Astrocyte (in vitro differentiated cells and primary cell): ENCODE results near the gene ACTG2.
"Not testable (repeated sequence)": the region's sequence is repeated elsewhere in the genome, so short reads cannot be mapped to it uniquely, and the experiment has no call there.

Source experiments
- CTCF ChIP-seq: IDR thresholded peaks from 2 replicates; pipeline ENCODE4 v1.5.1; 2011; ENCODE audit warnings: low read depth, mild to moderate bottlenecking, inconsistent platforms, low read length, moderate library complexity; ENCODE audit not compliant: insufficient read depth
- EZH2 ChIP-seq: IDR thresholded peaks from 2 replicates; pipeline ENCODE4 v1.6.1; 2012; ENCODE audit warnings: mild to moderate bottlenecking, low read length, inconsistent platforms; ENCODE audit not compliant: insufficient read depth

GRCh38 chr2:73903949-73904613 is 11.3 kb downstream of the ACTG2 start:
- not testable (repeated sequence) for TF ChIP-seq CTCF, EZH2
